Superior temporal gyrus (tissue), 1 donor: ENCODE results near the gene CAPG.

ENCODE experiments used
- DNase-seq: peaks from one replicate; pipeline ENCODE4 v3.0.0-alpha.2; 2016; ENCODE audit errors: extremely low spot score

Gene CAPG

GRCh38 chr2:85438201-85439024 lies 28.2 kb upstream of the CAPG start:
- DNase-seq: peak; percentile 63

- peak; percentile 91 for DNase-seq
These were observed 27.5 kb upstream of the CAPG start for GRCh38 chr2:85437488-85438200.

- peak; percentile 63 for DNase-seq
These were observed 26.8 kb upstream of the CAPG start for GRCh38 chr2:85436836-85437487.

DNA sequence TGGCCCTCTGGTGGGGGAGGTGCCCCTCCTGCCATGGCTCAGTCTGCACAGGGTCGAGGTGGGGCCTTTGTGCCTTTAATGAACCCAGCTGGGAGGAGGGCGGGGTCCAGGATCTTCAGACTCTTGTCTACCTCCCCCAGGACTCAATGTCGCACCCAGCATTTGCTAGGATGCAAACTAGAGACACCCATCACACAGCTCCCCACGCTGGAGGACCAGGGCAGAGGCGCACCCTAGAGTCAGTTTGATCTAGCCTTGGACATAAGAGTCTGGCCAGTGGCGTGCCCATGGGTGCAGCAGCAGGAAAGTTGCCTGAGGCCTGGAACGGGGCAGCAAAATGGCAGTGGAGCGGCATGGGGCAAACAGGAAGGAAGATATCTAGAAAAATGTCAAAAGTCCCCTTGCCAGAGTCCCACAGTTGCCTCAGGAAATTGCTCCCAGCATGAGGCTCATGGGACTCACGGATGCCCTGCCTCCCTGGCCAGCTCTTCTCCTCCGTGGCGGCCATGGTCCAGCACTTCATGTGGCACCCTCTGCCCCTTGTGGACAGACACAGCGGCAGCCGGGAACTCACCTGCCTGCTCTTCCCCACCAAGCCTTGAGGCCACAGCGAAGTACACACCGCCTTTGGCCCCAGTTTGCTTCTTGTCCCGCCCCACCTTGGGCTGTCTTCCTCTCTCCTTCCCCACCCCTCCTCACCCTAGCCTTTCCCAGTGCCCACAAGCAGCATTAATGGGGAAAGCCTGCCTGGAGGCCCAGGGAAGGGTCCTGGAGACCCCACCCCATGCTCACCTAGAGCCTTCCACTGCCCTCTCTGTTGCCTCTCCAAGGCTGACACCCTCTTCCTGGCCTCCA lies 26.0 kb upstream of the CAPG start:
- DNase-seq: no peak

DNA sequence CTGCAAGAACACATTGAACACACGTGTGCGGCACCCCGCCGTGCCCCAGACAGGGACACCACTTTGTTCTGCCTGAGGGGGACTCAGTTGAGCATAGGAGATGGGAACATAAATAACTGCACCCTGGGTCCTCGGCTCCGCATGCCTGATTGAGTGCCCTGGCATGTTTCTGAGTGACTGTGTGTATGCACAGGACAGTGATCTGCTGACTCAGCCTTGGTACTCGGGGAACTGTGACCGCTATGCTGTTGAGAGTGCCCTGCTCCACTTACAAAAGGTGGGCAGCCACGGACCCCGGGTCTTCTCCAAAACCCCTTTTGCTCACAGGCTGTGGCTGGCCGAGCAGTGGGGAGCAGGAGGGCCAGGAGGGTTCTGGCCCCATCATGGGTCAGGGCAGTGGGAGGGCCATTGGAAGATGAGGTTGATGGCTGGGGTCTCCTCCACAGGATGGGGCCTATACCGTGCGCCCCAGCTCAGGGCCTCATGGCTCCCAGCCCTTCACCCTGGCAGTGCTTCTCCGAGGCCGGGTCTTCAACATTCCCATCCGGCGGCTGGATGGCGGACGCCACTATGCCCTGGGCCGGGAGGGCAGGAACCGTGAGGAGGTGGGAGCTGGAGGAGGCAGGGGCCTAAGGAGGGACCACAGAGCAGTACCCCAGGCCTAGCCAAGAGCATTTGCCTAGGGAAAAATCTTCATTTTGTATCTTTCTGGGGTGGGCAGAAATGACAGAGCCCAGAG lies 25.2 kb upstream of the CAPG start:
- peak; percentile 45 for DNase-seq

DNA sequence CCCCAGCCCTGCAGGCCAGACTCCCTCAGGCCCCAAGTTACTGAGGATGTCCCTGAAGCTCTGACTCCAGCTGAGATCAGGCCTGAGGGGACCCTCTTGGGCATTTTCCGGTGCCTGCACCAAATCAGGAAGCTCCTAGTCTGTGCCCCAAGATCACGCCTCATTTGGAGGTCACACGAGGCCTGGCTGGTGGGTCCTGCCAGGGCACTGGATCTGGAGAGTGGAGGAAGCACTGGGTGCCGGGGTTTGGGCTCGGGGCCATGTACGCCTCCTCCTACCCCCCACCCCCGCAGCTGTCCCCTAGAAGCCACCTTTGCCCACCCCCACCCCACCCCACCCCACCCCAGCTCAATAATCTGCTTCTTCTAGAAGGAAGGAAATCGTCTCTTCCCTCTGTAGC lies 24.5 kb upstream of the CAPG start:
- DNase-seq: no peak

DNA sequence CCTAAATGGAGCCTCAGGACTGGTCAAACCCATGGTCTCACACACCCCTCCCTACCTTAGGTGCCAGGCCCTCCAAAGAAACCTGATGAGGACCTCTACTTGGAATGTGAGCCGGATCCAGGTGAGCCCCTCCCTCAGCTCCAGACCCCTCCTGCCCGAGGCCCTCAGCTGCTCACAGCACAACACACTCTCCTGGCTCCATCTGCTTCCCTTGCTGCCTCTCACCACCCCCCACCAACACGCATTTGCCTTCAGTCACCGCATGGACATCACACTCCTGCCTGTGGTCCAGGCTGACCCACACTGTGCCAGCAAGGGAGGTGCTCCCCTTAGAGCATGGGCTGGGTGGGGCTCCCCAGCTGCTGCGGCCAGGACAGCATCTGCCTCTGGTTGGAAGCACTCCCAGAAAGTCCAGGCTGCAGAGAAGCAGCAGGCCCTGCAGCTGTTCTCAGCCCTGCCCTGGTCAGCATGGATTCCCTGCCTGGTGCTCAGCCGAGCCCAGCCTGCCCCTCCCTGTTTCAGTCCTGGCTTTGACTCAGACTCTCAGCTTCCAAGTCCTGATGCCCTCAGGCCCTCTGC lies 23.4 kb upstream of the CAPG start:
- DNase-seq: peak; percentile 93

- peak; percentile 66 for DNase-seq
These were observed 21.5 kb upstream of the CAPG start for GRCh38 chr2:85431570-85432205.

DNA sequence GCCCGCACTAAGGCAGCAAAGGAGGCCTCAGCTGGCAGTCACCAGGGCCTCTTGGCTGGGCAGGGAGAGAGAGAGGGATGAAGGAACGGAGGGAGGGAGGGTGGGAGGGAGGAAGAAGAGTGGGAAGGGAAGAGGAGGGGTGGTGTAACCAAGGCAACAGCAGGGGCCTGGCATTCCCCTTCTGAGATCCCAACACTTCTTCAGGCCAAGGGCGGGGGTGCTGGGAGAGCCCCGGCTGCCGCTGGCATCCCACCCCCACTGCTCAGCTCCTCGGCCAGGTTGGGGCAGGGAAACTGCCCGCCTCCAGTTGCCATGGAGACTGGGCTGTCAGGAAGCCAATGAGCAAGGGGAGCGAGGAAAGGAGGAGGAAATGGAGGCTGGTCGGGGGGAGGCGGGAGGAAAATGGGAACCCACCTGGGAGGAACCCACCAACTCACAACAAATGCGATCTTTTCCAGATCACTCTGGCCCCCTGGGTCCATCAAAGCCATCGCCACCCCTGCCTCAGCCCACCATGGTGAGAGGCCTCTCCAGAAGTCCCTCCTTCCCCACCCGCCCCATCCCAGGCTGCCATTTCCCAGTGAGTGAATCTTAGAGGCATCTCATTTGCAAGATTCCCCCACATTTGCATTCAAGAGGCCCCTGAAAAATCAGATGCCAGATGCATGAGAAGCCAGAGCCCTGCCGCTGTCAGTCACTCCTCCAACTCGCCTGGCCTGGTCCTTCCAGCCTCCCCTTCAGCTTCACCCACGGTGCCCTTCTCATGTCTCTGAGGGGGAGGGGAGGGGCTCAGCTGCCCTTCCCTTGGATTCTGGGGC lies 20.8 kb upstream of the CAPG start:
- peak; percentile 83 for DNase-seq

GRCh38 chr2:85429924-85430289 lies 19.7 kb upstream of the CAPG start:
- no peak for DNase-seq

DNA sequence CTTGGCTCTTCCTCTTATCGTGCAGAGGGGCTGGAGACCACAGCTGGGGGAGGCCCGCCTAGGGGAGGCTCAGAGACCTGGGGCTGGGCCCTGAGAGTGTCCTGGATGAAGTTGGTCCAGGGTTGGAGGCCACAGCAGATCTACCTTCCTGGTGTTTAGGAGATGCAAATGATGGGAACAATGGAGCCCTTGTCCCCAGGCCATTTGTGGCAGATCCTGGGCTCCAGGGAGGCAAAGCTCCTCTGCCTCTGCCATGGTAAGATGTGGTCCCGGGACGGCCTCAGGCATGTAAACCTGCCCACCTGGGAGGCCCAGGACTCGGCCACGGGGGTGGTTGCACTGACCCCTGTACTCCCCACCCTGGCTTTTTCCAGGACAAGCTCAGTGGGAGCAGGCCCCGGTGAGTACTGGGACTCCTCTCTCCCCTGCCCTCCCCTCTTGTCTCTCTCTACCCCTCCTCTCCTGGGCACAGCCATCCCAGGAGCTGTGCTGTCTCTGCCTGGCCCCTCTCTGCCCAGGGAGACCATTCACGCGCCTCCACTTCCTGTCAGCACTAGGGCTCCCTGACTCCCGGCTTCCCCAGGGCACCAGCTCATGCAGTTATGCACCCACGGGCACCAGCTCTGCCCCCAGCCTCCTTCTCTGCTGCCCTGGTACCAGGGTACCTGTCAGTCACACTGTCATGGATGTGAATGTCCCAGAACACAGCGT lies 19.2 kb upstream of the CAPG start:
- peak; percentile 44 for DNase-seq

- DNase-seq: no peak
These were observed 18.2 kb upstream of the CAPG start for GRCh38 chr2:85428343-85428881.

DNA sequence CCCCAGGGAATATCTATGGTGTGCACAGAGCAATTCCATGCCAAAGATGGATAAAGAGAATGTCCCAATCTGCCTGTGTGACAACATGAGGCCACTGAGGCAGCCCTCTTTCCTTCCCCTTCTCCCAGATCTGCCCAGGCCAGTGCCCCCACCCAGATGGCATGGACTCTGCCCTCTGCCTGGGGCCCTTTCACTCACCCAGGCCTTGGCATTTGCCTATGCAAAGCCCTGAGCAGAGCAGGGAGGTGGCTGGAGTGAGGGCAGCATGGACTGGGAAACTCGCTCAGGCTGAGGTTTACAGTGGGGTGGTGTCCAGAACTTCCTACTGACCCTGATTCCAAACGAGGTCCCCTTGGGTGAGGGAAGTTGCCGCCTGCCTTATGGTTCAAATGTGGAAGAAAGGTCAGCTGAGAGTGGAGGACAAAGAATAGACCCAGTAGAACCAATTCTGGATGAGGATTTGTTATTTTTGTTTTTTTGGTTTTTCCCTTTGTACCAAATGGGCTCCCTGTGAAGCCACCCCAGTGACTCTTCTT lies 17.2 kb upstream of the CAPG start:
- DNase-seq: no peak

- DNase-seq: no peak
These were observed 15.4 kb upstream of the CAPG start for GRCh38 chr2:85425588-85425987.

DNA sequence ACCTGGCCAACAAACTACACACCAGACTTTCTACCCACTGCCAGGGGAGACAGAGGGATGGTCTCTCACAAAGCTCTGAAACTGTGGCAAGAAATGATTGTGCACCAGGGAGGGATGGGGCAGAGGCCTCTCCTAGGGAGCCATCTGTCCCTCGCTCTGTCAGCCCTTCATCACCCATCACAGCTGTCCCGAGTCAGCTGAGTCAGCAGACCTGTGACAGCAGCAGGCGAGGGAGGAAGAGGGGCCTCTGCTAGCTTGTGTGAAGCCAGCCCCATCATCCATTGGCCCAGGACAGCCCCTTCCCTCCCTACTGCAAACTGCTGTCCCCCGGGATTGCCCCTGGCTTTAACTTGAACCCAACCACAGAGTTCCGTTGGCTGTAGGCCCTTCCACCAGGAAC lies 13.4 kb upstream of the CAPG start:
- no peak for DNase-seq

GRCh38 chr2:85422072-85422457 lies 11.9 kb upstream of the CAPG start:
- no peak for DNase-seq

GRCh38 chr2:85421260-85422071 lies 11.3 kb upstream of the CAPG start:
- DNase-seq: no peak
